ENCODE data around the gene ATRX.
"Not testable (repeated sequence)": the region's sequence is repeated elsewhere in the genome, so short reads cannot be mapped to it uniquely, and the experiment has no call there.

The ATRX gene

DNA sequence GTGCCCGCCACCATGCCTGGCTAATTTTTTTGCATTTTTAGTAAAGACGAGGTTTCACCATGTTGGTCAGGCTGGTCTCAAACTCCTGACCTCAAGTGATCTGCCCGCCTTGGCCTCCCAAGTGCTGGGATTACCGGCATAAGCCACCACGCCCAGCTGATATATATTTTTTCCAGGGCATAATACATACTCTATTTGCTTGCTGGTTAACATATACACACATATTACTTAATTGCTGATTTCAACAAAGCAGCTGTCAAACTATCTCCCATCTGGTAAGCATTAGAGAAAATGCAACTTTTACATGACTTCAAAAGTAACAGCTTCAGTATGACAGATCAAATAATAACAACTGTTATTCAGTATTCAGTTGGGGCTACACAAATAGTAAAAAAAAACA is 164.6 kb downstream of the ATRX start:
- FAIRE-seq = peak; percentile 62

DNA sequence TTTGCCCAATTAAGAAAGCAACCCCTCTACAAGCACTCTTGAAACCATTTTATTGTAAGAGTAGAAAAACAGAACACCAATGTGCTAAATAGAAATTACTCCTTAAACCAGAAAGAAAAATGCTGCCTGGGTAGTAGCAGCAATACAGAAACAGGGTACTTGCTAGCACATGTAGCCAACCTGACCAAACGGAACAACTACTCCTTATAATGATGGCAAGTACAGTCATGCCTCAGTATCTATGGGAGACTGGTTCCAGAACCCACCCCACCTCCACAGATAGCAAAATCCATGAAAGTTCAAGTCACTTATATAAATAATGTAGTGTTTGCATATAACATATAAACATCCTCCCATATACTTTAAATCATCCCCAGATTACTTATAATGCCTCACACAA is 168.8 kb downstream of the ATRX start:
- no peak for FAIRE-seq

DNA sequence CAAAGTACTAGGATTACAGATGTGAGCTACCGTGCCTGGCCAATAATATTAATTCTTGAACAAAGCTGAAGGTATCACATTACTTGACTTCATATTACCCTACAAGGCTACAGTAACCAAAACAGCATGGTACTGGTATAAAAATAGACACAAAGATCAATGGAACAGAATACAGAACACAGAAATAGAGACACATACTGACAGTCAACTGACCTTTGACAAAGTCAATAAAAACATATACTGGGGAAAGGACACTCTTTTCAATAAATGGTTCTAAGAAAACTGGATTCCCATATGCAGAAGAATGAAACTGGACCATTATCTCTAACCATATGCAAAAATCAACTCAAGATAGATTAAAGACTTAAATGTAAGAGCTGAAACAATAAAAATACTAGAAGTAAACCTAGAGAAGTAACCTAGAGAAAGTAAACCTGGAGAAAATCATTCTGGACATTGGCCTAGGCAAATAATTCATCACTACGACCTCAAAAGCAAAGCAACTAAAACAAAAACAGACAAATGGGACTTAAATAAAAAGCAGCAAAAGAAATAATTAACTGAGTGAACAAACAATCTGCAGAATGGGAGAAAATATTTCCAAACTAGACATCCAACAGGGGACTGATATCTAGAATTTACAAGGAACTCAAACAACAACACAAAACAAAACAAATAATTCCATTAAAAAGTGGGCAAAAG is 182.2 kb downstream of the ATRX start:
- FAIRE-seq = peak; percentile 53

DNA sequence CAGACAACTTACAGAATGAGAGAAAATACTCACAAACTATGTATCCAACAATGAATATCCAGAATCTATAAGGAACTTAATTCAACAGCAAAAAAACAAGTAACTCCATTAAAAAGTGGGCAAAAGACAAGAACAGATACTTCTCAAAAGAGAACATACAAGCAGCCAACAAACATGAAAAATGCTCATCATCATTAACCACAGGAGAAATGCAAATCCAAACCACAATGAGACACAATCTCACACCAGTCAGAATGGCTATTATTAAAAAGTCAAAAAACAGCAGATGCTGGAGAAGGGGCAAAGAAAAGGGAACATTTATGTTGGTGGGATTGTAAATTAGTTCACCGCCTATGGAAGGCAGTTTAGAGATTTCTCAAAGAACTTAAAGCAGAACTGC is 188.5 kb downstream of the ATRX start:
- no peak for FAIRE-seq

DNA sequence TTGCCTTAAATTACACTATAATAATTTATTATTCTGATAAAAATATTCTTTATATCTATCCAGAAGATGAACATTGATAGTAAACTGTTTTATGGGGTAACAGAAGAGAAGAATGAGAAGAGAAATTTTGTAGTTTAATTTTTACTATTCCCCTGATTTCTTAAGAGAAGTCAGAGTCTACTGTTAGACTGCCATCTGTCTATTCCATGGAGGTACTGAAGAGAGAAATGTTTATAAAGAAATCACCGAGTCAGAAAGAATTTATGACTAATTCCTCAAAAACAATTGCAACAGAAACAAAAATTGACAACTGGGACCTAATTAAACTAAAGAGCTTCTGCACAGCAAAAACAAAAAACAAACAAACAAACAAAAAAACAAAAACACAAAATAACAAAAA is 188.9 kb downstream of the ATRX start:
- FAIRE-seq = peak; percentile 89

DNA sequence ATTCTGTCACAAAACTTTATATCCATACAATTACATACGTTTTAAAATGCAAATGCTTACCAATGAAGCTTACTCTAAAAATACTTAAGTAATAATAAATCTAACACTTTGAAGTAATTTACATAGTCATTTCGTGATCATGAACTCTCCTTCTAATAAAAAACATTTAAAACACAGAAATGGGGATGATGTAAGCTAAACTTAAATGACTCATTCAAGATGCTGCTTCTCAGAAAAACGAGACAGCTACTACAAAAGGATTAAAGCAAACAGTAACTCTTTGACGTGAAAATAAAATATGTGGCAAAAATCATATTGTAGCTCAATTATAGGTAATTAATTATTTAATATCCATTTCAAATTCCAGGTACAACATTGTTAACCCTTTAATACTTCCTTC is 190.2 kb downstream of the ATRX start:
- FAIRE-seq = peak; percentile 49

DNA sequence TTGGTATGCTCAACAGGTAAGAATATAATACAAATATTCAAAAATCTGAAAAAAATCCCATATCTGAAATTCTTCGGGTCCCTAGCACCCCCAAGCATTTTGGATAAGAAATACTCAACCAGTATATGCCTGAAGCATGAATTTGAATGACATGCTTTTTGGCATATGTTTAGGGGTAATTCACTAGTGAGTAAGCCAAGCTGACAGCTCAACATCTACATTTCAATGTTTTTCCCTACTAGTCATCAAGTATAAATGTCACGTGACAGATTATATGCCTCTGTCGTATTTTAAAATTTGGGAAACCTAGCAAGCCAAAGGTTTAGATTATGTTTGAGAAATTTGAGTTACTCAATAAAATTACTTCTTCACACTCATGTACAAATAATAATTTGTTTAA is 213.7 kb downstream of the ATRX start:
- no peak for FAIRE-seq

DNA sequence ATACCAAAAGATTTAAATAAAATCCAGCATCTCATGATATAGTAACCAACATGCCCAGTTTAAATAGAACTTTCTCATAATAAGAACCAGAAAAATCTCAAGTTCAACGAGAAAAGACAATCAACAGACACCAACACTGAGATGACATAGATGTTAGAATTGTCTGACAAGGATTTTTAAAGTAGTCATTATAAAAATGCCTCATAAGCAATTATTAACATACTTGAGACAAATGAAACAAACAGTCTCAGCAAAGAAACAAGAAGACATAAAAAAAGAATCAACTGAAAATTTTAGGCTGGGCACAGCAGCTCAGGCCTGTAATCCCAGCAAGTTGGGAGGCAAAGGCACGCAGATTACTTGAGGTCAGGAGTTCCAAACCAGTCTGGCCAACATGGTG is 220.7 kb downstream of the ATRX start:
- FAIRE-seq = no peak

DNA sequence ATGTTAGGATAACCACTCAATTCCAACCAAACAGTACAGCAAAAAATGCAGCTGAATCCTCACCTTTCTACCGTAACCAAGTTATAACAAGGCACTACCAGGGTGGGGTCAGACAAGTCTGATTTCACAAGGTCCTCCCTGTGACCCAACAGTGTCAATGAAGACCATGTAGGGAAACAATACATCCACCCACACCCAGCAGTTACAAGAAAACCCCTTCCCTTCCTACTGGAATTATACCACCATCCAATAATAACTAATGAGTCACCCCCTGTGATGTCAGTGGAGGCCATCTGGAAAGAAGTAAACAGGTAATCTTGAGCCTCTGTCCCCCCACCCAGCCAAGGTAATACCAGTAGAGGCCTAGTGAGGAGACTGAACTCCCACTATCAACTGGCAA is 221.2 kb downstream of the ATRX start:
- FAIRE-seq = no peak

DNA sequence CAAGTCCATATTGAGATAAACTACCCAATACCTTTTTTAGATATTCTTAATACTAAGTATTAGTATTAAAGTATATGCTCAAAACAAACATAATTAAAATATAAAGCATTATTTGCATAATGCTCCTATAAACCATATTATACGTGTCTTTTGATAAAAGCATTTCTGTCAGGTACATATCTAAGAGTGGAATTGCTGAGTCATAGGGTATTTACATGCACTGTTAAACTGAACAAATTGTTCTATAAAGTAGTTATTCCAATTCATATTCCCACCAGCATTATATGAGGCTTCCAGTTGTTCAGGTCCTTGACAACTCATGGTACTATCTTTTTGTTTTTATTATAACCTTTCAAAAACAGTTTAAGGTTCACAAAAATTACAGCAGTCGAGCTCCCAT is 224.6 kb downstream of the ATRX start:
- peak; percentile 90 for FAIRE-seq

DNA sequence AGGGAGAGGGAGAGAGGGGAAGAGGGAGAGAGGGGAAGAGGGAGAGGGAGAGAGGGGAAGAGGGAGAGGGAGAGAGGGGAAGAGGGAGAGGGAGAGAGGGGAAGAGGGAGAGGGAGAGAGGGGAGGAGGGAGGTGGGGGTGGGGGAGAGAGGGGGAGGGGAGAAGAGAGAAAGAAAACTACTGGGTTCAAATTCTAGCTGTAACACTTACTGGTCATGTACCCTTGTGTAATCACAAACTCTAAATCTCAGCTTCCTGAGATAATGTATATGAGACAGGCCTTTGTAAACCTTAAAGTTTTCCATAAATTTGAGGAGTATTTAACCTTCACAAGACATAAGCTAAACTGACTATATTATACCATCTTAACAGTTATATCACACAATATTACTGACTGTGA is 229.7 kb downstream of the ATRX start:
- peak; percentile 71 for FAIRE-seq

DNA sequence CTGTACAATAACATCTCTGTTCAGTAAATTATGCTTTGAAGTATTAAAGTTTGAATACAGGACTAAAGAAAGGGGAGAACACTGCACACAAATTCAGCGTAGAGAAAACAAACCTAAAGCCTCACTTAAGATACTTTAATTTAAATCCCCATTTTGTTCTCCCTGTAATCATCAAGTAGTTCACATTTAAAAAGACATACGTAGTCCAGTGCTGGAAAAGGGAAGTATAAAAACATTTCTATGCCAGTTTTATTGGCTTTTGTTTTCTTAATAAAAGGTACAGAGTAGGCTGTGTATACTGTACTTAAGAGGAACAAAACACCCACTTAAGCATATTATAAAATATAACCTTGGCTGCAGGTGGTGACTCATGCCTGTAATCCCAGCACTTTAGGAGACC is 237.3 kb downstream of the ATRX start:
- peak; percentile 61 for FAIRE-seq

DNA sequence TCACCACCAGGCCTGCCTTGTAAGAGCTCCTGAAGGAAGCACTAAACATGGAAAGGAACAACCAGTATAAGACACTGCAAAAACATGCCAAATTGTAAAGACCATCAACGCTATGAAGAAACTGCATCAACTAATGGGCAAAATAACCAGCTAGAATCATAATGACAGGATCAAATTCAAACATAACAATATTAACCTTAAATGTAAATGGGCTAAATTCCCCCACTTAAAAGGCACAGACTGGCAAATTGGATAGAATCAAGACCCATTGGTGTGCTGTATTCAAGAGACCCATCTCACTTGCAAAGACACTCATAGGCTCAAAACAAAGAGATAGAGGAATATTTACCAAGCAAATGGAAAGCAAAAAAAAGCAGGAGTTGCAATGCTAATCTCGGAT is 246.2 kb downstream of the ATRX start:
- not testable (repeated sequence) for FAIRE-seq

DNA sequence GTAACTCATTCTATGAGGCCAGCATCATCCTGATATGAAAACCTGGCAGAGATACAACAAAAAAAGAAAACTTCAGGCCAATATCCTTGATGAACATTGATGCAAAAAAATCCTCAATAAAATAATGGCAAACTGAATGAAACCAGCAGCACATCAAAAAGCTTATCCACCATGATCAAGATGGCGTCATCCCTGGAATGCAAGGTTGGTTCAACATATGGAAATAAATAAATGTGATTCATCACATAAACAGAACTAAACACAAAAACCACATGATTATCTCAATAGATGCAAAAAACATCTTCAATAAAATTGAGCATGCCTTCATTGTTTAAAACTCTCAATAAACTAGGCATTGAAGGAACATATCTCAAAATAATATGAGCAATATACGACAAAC is 254.8 kb downstream of the ATRX start:
- peak; percentile 87 for FAIRE-seq

DNA sequence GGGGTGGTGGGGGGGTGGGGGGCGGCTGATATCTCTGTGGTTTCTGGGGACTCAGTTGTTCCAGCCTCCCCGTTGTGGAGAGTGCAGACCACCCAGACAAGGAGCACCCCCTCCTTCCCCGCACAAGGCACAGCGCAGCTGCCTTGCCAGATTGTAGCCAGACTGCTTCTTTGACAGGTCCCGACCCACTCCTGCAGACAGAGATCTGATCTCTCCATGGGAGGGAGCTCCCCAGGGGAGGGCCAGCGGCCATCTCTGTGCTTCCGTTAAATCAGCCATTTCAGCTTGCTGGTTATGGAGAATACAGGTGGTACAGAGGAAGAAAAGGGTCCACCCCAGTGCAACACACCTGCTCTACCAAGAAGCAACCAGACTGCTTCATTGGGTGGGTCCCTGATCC is 258.0 kb downstream of the ATRX start:
- no peak for FAIRE-seq

DNA sequence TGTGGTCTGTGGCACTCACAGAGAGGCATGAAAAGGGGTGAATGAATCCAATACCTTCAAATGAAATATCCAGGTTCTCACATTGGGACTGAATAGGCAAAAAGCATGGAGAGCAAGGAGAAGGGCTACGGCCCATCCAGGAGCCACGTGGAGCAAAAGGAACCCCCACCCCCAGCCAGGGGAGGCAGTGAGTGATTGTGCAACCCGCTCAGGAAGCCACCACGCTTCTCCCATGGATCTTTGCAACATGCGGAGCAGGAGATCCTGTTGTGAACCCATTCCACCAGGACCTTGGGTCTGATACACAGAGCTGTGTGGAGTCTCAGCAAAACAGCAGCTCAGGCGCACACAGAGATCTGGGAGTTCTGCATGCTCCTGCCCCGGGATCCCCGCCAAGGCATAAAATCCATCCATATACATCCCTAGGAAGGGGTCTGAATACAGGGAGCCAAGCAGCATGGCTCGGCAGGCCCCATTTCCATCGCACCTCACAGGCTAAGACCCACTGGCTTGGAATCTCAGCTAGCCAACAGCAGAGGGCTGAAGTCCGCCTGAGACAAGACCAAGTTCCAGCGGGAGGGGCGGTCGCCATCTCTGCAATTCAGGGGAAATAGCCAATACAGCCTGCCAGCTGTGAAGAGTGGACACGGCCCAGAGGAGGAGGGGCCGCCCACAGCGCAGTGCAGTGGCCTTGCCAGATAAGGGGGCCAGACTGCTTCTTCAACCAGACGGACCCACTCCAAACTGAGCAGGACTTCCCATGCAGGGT is 258.6 kb downstream of the ATRX start:
- FAIRE-seq = no peak

DNA sequence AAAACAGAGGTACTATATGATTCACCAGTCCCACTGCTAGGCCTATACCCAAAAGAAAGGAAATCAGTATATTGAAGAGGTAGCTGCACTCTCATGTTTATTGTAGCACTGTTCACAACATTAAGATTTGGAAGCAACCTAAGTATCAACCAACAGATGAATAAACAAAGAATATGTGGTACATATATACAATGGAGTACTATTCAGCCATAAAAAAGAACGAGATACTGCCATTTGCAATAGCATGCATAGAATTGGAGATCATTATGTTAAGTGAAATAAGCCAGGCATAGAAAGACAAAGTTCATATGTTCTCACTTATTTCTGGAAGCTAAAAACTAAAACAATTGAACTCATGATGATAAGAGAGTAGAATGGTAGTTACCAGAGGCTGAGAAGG is 266.3 kb downstream of the ATRX start:
- no peak for FAIRE-seq

DNA sequence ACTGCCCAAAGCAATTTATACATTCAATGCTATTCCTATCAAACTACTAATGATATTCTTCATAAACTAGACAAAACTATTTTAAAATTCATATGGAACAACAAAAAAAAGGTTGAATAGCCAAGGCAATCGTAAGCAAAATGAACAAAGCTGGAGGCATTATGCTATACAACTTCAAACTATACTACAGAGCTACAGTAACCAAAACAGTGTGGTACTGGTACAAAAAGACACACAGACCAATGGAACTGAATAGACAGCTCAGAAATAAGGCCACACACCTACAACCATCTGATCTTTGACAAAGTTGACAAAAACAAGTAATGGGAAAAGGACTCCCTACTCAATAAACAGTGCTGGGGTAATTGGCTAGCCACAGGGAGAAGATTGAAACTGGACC is 271.8 kb downstream of the ATRX start:
- FAIRE-seq = no peak

DNA sequence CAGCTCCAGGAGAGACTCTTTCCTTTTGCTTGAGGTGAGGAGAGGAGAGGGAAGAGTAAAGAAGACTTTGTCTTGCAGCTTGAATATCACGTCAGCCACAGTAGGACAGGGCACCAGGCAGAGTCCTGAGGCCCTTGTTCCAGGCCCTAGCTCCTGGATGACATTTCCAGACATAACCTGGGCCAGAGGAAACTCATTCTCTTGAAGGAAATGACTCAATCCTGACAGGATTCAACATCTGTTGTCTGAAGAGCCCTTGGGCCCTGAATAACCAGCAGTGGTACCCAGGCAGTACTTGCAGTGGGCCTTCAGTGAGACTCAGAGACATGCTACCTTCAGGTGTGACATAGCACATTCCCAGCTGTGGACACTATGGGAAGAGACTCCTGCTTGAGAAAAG is 276.0 kb downstream of the ATRX start:
- no peak for FAIRE-seq

DNA sequence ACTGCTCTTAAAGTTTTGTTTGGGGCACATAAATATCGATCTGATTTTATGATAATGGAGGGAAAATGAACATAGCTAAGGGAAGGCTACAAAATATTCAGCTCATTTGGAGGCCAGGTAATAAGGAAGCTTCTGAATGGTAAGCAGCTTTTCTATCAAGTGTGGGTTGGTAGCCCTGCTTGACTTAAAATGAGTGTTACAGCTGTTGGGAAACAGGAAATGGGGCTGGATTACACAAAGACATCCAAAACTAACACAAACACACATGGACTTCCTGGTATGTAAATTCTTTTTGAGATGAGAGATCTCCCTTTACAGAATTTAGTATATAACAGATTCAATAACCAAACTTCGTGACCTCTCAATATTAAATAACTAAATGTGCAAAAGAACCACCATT is 280.8 kb downstream of the ATRX start:
- no peak for FAIRE-seq

DNA sequence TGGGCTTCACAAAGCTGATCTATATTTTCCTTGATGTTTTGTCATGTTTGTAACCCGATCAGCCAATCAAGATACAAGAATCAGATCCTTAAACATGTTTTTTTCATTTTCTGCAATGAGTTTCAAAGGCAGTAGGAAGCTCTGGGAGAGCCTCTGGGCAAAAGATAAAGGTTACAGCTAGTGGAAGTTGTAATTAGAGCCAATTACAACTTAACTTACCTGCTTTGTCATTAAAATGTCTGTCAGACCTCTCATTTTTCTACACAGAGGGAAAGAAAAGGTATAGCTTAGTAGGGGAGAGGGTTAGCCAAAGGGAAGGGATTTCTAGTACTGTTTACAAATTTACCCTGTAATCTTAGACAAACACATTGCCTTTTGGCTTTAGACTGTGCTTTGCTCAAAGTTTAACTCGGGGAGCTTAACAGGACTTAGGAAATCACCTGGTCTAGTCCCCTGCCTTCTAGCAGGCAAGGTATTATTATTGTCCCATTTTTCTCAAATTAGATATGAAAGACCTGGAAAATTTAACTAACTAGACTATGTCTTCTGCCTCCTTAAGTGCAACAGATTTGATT is 283.0 kb downstream of the ATRX start:
- FAIRE-seq = no peak

DNA sequence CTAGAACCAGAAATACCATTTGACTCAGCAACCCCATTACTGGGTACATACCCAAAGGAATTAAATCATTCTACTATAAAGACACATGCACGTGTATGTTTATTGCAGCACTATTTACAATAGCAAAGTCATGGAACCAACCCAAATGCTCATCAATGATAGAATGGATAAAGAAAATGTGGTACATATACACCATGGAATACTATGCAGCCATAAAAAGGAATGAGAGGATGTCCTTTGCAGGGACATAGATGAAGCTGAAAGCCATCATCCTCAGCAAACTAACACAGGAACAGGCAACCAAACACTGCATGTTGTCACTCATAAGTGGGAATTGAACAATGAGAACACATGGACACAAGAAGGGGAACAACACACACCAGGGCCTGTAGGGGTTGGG is 285.9 kb downstream of the ATRX start:
- FAIRE-seq = not testable (repeated sequence)

DNA sequence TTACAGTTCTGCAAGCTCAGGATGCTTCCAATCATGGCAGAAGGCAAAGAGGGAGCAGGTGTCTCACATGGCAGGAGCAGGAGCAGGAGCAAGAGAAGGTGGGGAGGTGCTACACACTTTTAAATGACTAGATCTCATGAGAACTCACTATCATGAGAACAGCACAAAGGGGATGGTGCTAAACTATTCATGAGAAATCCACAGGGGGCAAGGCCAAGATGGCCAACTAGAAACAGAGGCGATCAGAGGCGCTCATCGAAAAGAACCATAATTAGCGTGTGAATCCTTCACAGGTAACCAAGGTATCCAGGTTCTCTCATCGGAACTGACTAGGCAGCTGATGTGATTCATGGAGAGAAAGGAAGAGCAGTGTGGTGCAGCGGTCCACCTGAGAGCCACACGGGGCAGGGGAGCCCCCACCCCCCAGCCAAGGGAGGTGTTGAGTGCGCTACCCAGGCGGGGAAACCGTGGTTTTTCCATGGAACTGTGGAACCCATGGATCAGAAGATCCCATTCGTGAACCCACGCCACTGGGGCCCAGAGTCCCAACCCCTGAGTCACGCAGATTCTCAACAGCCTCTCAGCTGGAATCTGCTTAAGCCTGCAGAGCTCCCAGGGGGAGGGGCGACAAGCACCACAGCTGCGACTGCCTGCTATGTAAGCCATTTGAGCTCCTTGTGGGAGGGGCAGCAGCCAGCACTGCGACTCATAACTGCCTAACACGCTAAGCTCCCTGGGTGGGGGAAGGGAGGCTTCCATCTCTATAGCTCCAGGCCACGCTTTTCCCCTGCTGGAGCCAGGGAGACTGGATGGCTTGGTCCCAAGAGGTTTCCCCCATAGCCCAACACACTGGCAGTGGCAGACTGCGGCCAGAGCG is 292.1 kb downstream of the ATRX start:
- FAIRE-seq = no peak

Measured in colon (tissue), 2 donors.